NCI-H1417 treated with DMSO at 0.1 percent for 48 hours (cell line): ENCODE data around the gene NFATC1.

Experiments
- DNase-seq: peaks from one replicate; lab custom pipeline; 2025; lab: John Stamatoyannopoulos, UW

Gene NFATC1

GRCh38 chr18:79508565-79509535 is 113.1 kb downstream of the NFATC1 start:
- DNase-seq: no peak

GRCh38 chr18:79509536-79509930 is 113.8 kb downstream of the NFATC1 start:
- DNase-seq: no peak

GRCh38 chr18:79510046-79510685 is 114.4 kb downstream of the NFATC1 start:
- DNase-seq: no peak

DNA sequence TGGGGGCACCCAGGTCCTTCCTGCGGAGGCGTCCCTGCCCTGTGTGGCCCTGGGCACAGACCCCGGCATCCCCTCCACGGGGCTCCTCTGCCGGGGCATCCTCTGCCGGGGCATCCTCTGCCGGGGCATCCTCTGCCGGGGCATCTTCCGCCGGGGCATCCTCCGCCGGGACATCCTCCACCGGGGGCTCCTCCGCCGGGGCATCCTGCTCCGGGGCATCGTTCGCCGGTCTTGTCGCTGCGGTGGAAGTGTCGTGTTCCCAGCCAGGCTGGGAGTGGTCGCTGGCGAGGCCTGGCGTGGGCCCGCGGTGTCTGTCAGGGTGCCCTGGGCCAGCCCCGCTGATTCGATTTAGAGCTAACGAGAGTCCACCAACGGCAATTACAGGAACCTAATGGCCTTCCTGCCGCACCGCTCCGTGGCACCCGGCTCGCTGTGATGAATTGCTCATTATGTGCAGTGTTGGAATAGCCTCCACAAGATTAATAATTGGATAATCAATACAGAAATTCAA is 115.1 kb downstream of the NFATC1 start:
- DNase-seq: no peak

- no peak for DNase-seq
Measured at GRCh38 chr18:79511271-79511670, 115.5 kb downstream of the NFATC1 start.

GRCh38 chr18:79511671-79512301 is 116.1 kb downstream of the NFATC1 start:
- no peak for DNase-seq

- DNase-seq: no peak
Measured at GRCh38 chr18:79512461-79513380, 117.0 kb downstream of the NFATC1 start.

- DNase-seq: no peak
Measured at GRCh38 chr18:79513381-79514081, 117.8 kb downstream of the NFATC1 start.

- no peak for DNase-seq
Measured at GRCh38 chr18:79515331-79515730, 119.6 kb downstream of the NFATC1 start.

- DNase-seq: no peak
Measured at GRCh38 chr18:79515944-79516351, 120.2 kb downstream of the NFATC1 start.

DNA sequence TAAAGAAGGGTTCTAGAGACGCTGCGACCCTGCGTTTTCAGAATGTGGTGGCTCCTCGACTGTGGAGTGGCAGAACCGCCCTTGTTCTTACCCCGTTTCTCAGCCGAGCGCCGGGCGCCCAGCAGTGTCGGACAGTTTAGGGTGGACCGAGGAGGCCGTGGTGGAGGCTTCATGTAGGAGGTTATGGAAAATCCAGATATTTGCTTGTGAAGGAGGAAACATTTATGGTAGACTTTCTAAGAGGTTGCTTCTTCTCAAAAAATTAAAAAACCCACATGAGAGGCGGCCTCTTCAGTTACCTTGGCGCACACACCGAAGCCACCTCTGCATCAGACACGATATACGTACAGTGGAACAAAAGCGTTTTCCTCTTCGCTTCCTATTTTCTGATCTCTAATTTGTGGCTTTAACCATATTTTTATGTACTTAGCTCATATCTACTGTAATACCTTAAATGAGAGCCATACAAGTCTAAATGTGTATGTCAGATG is 120.8 kb downstream of the NFATC1 start:
- DNase-seq: no peak

DNA sequence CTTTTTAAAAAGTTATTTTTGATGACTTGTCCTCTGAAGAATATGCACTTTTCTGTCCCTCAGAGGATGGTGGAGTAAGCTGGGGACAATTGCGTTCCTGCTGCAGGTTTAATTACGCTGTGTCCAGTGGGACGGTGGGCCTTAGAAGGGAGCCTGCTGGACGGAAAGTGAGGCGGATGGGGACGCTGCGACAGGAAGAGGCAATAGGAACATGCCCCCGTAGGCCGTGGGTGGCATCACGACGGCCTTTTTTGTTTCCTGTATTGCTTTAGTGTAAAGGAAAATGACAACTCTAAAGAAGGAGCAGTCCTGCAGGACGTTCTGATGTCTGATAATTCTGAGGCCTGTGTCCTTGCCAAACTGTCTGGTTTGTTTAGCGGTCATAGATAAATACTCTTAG is 121.6 kb downstream of the NFATC1 start:
- DNase-seq: no peak

- DNase-seq: no peak
Measured at GRCh38 chr18:79518028-79518682, 122.4 kb downstream of the NFATC1 start.

GRCh38 chr18:79518683-79519128 is 123.0 kb downstream of the NFATC1 start:
- no peak for DNase-seq

DNA sequence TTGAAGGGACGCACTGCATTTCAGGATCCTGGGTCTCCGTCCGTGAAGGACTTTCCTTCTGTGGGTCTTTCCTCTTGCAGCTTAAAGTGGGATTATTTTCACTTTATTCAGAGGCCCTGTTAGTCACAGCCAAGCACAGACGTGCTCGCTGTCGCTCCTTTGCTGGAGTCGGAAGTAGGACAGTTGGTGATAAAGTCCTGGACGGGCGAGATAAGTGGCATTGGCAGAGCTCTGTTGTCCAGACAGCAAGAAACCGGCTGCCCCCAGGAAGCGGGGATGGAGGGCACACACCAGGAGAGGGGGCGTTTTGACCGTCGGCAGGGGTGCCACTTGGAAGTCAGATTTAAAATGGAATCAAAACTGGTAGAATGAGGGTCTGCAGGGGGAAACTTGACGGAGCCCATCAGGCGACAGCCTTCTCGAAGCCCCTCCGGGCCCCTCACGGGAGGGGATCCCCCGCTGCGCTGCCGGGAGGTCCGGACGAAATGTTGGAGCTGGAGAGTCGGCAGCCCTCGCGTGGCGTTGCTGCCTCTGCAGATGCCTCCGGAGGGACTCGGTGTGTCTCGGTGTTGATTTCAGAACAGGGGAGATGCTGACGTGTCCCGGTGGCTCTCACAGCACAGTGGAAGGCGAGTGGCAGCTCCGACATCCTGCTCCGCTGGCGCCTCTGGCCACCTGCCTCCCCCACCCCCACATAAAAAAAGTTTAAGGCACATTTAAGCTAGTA is 124.2 kb downstream of the NFATC1 start:
- no peak for DNase-seq

DNA sequence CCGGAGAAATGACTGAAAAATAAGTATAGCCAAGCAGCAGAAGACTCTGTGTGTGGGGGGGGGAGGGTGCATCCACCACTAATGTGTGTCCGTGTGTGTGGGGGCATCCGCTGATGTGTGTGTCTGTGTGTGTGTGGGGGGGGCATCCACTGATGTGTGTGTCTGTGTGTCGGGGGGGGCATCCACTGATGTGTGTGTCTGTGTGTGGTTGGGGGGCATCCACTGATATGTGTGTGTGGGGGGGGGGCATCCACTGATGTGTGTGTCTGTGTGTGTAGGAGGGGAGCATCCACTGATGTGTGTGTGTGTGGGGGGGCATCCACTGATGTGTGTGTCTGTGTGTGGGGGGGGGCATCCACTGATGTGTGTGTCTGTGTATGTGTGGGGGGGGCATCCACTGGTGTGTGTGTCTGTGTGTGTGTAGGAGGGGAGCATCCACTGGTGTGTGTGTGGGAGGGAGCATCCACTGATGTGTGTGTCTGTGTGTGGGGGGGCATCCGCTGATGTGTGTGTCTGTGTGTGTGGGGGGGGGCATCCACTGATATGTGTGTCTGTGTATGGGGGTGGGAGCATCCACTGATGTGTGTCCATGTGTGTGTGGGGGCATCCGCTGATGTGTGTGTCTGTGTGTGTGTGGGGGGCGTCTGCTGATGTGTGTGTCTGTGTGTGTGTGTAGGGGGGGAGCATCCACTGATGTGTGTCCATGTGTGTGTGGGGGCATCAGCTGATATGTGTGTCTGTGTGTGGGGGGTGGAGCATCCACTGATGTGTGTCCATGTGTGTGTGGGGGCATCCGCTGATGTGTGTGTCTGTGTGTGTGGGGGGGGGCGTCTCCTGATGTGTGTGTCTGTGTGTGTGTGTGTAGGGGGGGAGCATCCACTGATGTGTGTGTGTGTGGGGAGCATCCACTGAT is 125.0 kb downstream of the NFATC1 start:
- DNase-seq: no peak

DNA sequence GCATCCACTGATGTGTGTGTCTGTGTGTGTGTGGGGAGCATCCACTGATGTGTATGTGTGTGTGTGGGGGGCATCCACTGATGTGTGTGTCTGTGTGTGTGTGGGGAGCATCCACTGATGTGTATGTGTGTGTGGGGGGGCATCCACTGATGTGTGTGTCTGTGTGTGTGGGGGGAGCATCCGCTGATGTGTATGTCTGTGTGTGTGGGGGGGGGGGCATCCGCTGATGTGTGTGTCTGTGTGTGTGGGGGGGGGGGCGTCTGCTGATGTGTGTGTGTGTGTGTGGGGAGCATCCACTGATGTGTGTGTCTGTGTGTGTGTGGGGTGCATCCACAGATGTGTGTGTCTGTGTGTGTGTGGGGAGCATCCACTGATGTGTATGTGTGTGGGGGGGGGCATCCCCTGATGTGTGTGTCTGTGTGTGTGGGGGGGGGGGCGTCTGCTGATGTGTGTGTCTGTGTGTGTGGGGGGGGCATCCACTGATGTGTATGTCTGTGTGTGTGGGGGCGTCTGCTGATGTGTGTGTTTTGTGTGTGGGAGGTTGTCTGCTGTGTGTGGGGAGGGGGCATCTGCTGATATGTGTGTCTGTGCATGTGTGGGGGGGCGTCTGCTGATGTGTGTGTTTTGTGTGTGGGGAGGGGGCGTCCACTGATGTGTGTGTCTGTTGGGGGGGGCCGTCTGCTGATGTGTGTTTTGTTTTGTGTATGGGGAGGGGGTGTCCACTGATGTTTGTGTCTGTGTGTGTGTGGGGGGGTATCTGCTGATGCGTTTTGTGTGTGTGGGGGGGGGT is 125.9 kb downstream of the NFATC1 start:
- DNase-seq: no peak
